ENCODE results near the gene IL1RAPL1. TPM values are rescaled to one million over a fixed set of nuclear protein-coding genes. Genes with fewer than 3 reads are reported as not detected.

The IL1RAPL1 gene
- total RNA-seq, 2 donors from 2014 or later = 0.54 TPM; not detected in 1

DNA sequence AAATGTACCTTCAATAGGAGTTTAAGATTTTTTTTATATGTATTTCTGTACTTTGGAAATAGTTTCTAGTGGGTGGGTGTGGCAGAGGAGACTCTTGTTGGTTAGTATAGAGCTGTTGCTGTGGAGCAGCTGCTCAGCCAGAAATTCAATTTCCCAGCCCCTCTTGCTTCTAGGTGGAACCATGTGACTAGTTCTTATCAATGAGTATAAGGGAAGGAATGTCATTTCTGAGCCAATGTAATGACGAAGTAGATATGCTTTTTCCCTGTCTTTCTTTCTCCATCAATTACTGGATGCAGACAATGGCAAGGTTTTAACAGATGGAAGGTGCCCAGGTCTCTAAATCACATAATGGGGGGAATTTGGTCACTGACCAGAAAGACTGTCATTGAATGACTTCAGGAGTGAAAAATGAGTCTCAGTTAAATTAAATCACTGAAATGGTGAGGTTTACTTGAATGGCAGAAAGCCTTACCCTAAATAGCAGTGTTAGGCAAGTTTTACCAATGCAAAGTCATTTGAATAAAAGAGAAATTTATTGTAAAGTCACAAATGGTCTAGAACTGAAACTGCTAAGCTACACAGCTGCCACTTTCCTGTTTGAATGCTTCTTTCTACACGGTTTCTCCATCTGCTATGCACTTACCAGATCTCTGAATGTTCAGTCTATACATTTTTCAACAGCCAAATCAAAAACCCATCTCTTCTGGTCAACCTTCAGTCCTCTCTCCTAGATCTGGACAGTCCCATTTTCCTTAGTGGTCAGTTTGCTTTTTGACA lies 832.7 kb downstream of the IL1RAPL1 start:
- no peaks in the 10 kb centered on the region for H3K4me1 ChIP-seq (ENCODE audit: control insufficient read depth in 1 of 2, low read depth in 2 of 2)
- H3K4me3 ChIP-seq = no peak overlapping the region
- no peak overlapping the region for H3K27ac ChIP-seq
- no peaks in the 10 kb centered on the region for H3K36me3 ChIP-seq
- TF ChIP-seq, protein P1, sequence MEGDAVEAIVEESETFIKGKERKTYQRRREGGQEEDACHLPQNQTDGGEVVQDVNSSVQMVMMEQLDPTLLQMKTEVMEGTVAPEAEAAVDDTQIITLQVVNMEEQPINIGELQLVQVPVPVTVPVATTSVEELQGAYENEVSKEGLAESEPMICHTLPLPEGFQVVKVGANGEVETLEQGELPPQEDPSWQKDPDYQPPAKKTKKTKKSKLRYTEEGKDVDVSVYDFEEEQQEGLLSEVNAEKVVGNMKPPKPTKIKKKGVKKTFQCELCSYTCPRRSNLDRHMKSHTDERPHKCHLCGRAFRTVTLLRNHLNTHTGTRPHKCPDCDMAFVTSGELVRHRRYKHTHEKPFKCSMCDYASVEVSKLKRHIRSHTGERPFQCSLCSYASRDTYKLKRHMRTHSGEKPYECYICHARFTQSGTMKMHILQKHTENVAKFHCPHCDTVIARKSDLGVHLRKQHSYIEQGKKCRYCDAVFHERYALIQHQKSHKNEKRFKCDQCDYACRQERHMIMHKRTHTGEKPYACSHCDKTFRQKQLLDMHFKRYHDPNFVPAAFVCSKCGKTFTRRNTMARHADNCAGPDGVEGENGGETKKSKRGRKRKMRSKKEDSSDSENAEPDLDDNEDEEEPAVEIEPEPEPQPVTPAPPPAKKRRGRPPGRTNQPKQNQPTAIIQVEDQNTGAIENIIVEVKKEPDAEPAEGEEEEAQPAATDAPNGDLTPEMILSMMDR (IDR thresholded peaks at IDR 0.05) = no peak
- DNase-seq (ENCODE audit: low spot score) = no peak
- ATAC-seq (ENCODE audit: insufficient number of reproducible peaks, low FRiP score, low read depth) = no peak
- H3K9me3 ChIP-seq = no peaks in the 10 kb centered on the region
- H3K27me3 ChIP-seq (replicated peaks; ENCODE audit: insufficient read depth) = no peaks in the 10 kb centered on the region

DNA sequence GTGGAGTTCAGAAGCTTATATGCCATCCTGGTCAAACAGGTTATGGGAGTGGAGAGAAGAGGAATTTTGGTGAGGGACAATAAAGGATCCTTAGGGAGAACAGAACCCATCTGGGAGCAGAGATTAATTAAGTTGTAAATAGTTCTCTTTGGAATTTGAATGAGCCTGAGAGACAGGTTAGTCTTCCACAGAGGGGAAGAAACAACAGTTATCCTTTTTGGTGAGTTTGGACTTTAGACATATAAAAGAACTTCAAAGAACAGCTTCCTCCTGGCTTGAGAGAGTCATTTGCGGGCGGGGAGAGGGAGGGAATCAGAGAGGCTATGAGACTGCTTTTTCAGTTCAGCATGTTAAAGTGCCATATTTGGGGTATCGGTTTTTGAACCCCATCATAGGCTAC lies 834.8 kb downstream of the IL1RAPL1 start:
- TF ChIP-seq, protein P1 (IDR thresholded peaks at IDR 0.05) = no peak
- Histone ChIP-seq H3K27ac (no peak overlapping the region), H3K4me1 (ENCODE audit: control insufficient read depth in 1 of 2, low read depth in 2 of 2) (no peaks in the 10 kb centered on the region), H3K4me3 (no peak overlapping the region), H3K9me3 (no peaks in the 10 kb centered on the region), H3K36me3 (no peaks in the 10 kb centered on the region), H3K27me3 (replicated peaks; ENCODE audit: insufficient read depth) (no peaks in the 10 kb centered on the region)
- ATAC-seq (ENCODE audit: insufficient number of reproducible peaks, low FRiP score, low read depth) (no peak), DNase-seq (ENCODE audit: low spot score) (no peak)

DNA sequence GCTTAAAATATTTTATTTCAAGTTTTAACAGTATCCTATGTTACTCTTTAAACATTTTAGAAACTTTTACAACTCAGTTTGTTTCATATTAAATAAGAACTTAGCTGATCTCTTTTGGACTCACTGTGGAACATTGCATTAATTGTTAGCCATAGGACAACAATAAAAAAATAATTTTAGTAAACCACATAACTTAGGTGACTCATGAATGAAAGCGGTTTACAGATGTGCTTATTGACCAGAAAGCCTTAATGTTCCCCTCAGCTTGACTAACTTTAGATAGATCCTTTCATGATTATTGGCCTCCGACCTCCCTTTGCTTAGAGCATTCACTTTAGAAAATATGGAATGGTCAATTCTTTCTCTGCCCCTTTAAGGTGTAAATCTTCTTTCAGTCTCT lies 844.6 kb downstream of the IL1RAPL1 start:
- no peaks in the 10 kb centered on the region for H3K9me3 ChIP-seq
- no peaks in the 10 kb centered on the region for H3K36me3 ChIP-seq
- H3K27me3 ChIP-seq (replicated peaks; ENCODE audit: insufficient read depth) = no peaks in the 10 kb centered on the region
- TF ChIP-seq, protein P1 (IDR thresholded peaks at IDR 0.05) = no peak
- H3K27ac ChIP-seq = no peak overlapping the region
- no peak for DNase-seq (ENCODE audit: low spot score)
- no peak for ATAC-seq (ENCODE audit: insufficient number of reproducible peaks, low FRiP score, low read depth)
- H3K4me3 ChIP-seq = no peak overlapping the region
- no peaks in the 10 kb centered on the region for H3K4me1 ChIP-seq (ENCODE audit: control insufficient read depth in 1 of 2, low read depth in 2 of 2)

DNA sequence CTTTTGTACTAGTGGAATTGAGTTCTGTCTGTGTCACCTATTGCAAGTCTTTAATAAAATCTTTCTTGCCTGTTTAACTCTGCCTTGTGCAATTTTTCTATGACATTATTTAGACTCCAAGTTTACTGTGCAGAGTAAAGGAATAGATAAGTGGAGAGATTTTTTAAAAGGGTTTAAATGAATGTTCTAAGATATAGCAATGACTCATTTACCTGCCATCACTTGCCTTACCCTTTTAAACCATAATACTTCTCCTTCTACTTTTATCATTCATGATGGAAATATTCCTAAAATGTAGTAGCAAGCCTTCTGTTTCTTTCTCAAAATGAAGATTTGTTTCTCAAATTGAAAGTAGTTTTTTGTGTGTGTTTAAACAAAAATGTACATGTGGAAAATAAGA lies 845.3 kb downstream of the IL1RAPL1 start:
- TF ChIP-seq, protein P1 (IDR thresholded peaks at IDR 0.05) = no peak
- H3K27ac ChIP-seq = no peak overlapping the region
- H3K9me3 ChIP-seq = no peaks in the 10 kb centered on the region
- no peak for DNase-seq (ENCODE audit: low spot score)
- H3K27me3 ChIP-seq (replicated peaks; ENCODE audit: insufficient read depth) = no peaks in the 10 kb centered on the region
- H3K4me1 ChIP-seq (ENCODE audit: control insufficient read depth in 1 of 2, low read depth in 2 of 2) = no peaks in the 10 kb centered on the region
- no peak overlapping the region for H3K4me3 ChIP-seq
- H3K36me3 ChIP-seq = no peaks in the 10 kb centered on the region
- no peak for ATAC-seq (ENCODE audit: insufficient number of reproducible peaks, low FRiP score, low read depth)

DNA sequence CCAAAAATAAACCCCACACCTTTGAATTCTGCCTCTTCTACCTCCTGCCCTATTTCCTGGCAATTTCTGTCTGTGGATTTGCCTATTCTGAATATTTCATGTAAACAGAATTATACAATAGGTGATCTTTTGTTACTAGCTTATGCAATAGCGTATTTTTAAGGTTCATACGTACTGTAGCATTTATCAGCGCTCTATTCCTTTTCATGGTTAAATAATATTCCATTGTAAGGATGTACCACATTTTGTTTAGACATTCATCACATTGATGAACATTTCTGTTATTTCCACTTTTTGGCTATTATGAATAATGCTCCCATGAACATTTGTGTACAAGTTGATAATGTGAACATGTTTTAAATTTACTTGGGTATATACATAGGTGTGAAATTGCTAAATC lies 847.7 kb downstream of the IL1RAPL1 start:
- Histone ChIP-seq H3K9me3 (no peaks in the 10 kb centered on the region), H3K4me1 (ENCODE audit: control insufficient read depth in 1 of 2, low read depth in 2 of 2) (no peaks in the 10 kb centered on the region), H3K27me3 (replicated peaks; ENCODE audit: insufficient read depth) (no peaks in the 10 kb centered on the region), H3K36me3 (no peaks in the 10 kb centered on the region), H3K4me3 (no peak overlapping the region), H3K27ac (no peak overlapping the region)
- DNase-seq (ENCODE audit: low spot score) (no peak), ATAC-seq (ENCODE audit: insufficient number of reproducible peaks, low FRiP score, low read depth) (no peak)
- TF ChIP-seq, protein P1 (IDR thresholded peaks at IDR 0.05) = no peak

Data from thoracic aorta (tissue), 2 donors.